ENCODE measurements around the gene VAPA. TPM values are rescaled to one million over a fixed set of nuclear protein-coding genes. Genes with fewer than 3 reads are reported as not detected.

VAPA gene
- total and polyA plus RNA-seq, 2 donors (not counting 1 experiment from before 2014, with no cell fraction given), result 47.7 to 109 TPM

DNA sequence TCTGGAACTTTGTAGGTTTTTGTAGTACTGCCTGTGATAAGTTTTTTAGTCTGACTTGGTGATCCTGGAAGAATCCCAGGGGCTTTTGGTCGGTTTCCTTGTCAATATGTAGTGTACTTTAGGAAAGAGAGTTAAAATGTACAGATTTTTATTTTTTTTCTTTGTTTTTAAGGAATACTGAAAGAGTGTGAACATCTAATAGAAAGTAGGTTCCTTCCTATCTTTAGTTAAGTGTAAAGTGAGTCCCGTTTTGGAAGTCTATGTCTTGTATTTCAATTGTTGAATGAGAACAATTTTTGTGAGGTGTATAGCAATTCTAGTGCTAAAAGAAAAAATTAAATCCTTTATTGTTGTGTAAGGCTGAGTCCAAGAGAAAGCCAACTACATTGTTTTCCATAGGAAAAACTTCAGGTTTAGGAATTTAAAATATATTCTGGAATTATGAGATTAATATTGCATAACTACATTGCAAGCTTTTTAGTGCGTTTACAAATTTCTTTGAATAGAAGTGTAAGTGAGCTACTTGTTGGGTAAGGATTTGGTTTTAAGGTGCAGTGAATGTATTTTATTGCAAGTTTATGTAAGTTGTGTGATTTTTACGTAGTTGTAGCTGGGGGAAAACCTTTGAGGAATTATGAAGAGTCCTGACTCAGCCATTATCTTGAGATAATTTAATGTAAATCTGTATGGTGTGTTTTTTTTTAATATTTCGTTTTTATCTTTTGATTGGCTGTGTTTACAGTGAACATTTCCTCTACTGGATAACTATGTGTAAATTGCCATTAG, 1.7 kb downstream of the VAPA start:
- peaks cover 0 to 6% (median 1%) of the 10 kb centered on the region in 3 donors for H3K9me3 ChIP-seq (ENCODE audit: control extremely low read depth in 1 of 3, control insufficient read depth in 2 of 3, insufficient read depth in 1 of 3, low read length in 2 of 3)
- no peaks in the 10 kb centered on the region for H3K27me3 ChIP-seq (replicated peaks in 1 of 4; ENCODE audit: control extremely low read depth in 1 of 4, control insufficient read depth in 3 of 4, insufficient read depth in 4 of 4, low read length in 3 of 4)
- POLR2A ChIA-PET, result interaction anchor here (0.6 to 1.5 kb wide), 3 partner anchors 207 to 1994 kb away, joined by 3 to 4 read pairs (median 3); partner anchors contain the start of gene NAPG
- H3K27ac ChIP-seq (ENCODE audit: low read length in 2 of 2), result peak overlapping the region; percentile 78 to 95
- H3K4me2 ChIP-seq (replicated peaks; ENCODE audit: low read depth, low read length, poor library complexity, severe bottlenecking), result peak overlapping the region; percentile 89
- H3K4me3 Mint-ChIP-seq, result peak overlapping the region; percentile 91
- no peak for DNase-seq
- CTCF ChIA-PET, result interaction anchor here (1.2 to 3.3 kb wide), 2 partner anchors 56 to 604 kb away, joined by 4 to 9 read pairs; no protein-coding TSS in a partner anchor
- 50% methylated on average over 1 of the region's 5 CpGs for WGBS (ENCODE audit: insufficient coverage)
- TF ChIP-seq EZH2 (IDR thresholded peaks at IDR 0.05; ENCODE audit: borderline replicate concordance, insufficient read depth, low read depth, low read length, poor library complexity, severe bottlenecking), result no peak
- TF ChIP-seq, protein P1, sequence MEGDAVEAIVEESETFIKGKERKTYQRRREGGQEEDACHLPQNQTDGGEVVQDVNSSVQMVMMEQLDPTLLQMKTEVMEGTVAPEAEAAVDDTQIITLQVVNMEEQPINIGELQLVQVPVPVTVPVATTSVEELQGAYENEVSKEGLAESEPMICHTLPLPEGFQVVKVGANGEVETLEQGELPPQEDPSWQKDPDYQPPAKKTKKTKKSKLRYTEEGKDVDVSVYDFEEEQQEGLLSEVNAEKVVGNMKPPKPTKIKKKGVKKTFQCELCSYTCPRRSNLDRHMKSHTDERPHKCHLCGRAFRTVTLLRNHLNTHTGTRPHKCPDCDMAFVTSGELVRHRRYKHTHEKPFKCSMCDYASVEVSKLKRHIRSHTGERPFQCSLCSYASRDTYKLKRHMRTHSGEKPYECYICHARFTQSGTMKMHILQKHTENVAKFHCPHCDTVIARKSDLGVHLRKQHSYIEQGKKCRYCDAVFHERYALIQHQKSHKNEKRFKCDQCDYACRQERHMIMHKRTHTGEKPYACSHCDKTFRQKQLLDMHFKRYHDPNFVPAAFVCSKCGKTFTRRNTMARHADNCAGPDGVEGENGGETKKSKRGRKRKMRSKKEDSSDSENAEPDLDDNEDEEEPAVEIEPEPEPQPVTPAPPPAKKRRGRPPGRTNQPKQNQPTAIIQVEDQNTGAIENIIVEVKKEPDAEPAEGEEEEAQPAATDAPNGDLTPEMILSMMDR (IDR thresholded peaks at IDR 0.05), result no peak
- peak overlapping the region; percentile 88 for H3K9ac ChIP-seq (ENCODE audit: low read length)
- peaks cover 53% of the 10 kb centered on the region for H4K20me1 ChIP-seq (ENCODE audit: control insufficient read depth, insufficient read depth, low read length, poor library complexity, severe bottlenecking)
- H3K9me3 Mint-ChIP-seq (ENCODE audit: insufficient read depth), result no peaks in the 10 kb centered on the region
- no peak for ATAC-seq (ENCODE audit: low read depth)
- H2AFZ ChIP-seq (ENCODE audit: insufficient read depth, low read depth, low read length, poor library complexity, severe bottlenecking), result peak overlapping the region; percentile 61
- H3K36me3 ChIP-seq (replicated peaks in 1 of 2; ENCODE audit: control extremely low read depth in 1 of 2, control insufficient read depth in 1 of 2, extremely low read depth in 1 of 2, insufficient read depth in 2 of 2, low read length in 1 of 2), result no peaks in the 10 kb centered on the region
- peaks cover 44 to 51% of the 10 kb centered on the region in 2 donors for H3K4me1 ChIP-seq (ENCODE audit: control insufficient read depth in 2 of 2, insufficient read depth in 2 of 2, low read length in 2 of 2)
- peak overlapping the region; percentile 65 to 89 (median 83) for H3K4me3 ChIP-seq (ENCODE audit: control extremely low read depth in 1 of 5, extremely low read depth in 1 of 5, insufficient read depth in 1 of 5, low read depth in 2 of 5, low read length in 4 of 5)
- intact Hi-C loops (cut with micrococcal nuclease), result loop anchor here (5.0 kb wide), 1 partner anchor 37 kb away; no protein-coding TSS in a partner anchor
- no peaks in the 10 kb centered on the region for H3K27me3 Mint-ChIP-seq
- peaks cover 59% of the 10 kb centered on the region for H3K79me2 ChIP-seq (ENCODE audit: control insufficient read depth, insufficient read depth, low read length)
- peaks cover 26% of the 10 kb centered on the region for H3K4me1 Mint-ChIP-seq
- peak overlapping the region; percentile 94 for H3K27ac Mint-ChIP-seq

Data from B cell (primary cell).